Dorsolateral prefrontal cortex (tissue), 118 donors: ENCODE data around the gene ZNF689. TPM values are rescaled to one million over a fixed set of nuclear protein-coding genes. Genes with fewer than 3 reads are reported as not detected.

Source experiments
- total RNA-seq, 120 experiments: library from RNA; stranded (reverse); gene quantifications; one replicate each; pipeline versions ENCODE4 v1.2.3 to v1.2.4, GENCODE V29; 2022

The ZNF689 gene
- total RNA-seq, 120 experiments from 2014 or later: 5.9 to 15.6 (median 8.8) TPM

Other genes starting within 250 kb of the ZNF689 start
- 10 to 100 TPM; 50.3 to 87.6 (median 67.1) TPM for gene TBC1D10B, start 239.9 kb downstream of the ZNF689 start, total RNA-seq
- gene MYL11, start 235.6 kb downstream of the ZNF689 start, total RNA-seq: 1 to 10 TPM in 12 of 120 experiments, under 1 TPM in 1, not detected in 107; 0.95 to 3.8 (median 2.0) TPM
- gene SEPTIN1, start 227.8 kb downstream of the ZNF689 start, total RNA-seq: 1 to 10 TPM; 1.6 to 8.3 (median 4.0) TPM
- 10 to 100 TPM; 10.1 to 24.9 (median 16.6) TPM for gene ZNF48, start 215.0 kb downstream of the ZNF689 start, total RNA-seq
- 10 to 100 TPM; 15.2 to 48.7 (median 27.1) TPM for gene ZNF771, start 202.8 kb downstream of the ZNF689 start, total RNA-seq
- gene DCTPP1, start 180.4 kb downstream of the ZNF689 start, total RNA-seq: 10 to 100 TPM; 10.5 to 35.8 (median 21.2) TPM
- 10 to 100 TPM; 16.0 to 51.0 (median 28.6) TPM for gene SEPHS2, start 164.5 kb downstream of the ZNF689 start, total RNA-seq
- gene ITGAL, start 137.6 kb downstream of the ZNF689 start, total RNA-seq: 10 to 100 TPM in 4 of 120 experiments, 1 to 10 TPM in 115, under 1 TPM in 1; 0.68 to 12.1 (median 4.2) TPM
- 10 to 100 TPM; 22.6 to 71.7 (median 28.8) TPM for gene ZNF768, start 83.8 kb downstream of the ZNF689 start, total RNA-seq
- 10 to 100 TPM in 115 of 120 experiments, 1 to 10 TPM in 5; 9.2 to 17.9 (median 12.6) TPM for gene ZNF747, start 75.5 kb downstream of the ZNF689 start, total RNA-seq
- 10 to 100 TPM in 102 of 120 experiments, 1 to 10 TPM in 18; 8.2 to 19.0 (median 11.5) TPM for gene ZNF764, start 52.0 kb downstream of the ZNF689 start, total RNA-seq
- 10 to 100 TPM in 118 of 120 experiments, 1 to 10 TPM in 2; 9.8 to 27.9 (median 15.6) TPM for gene ZNF688, start 38.7 kb downstream of the ZNF689 start, total RNA-seq
- 10 to 100 TPM; 16.4 to 51.1 (median 30.1) TPM for gene ZNF785, start 24.7 kb downstream of the ZNF689 start, total RNA-seq
- gene PRR14, start 40.6 kb upstream of the ZNF689 start, total RNA-seq: 10 to 100 TPM; 23.4 to 64.9 (median 40.0) TPM
- 10 to 100 TPM; 39.8 to 86.3 (median 56.3) TPM for gene FBRS, start 48.0 kb upstream of the ZNF689 start, total RNA-seq
- gene SRCAP, start 88.8 kb upstream of the ZNF689 start, total RNA-seq: 10 to 100 TPM; 46.5 to 90.4 (median 65.6) TPM
- 10 to 100 TPM; 25.1 to 55.2 (median 38.8) TPM for gene PHKG2, start 138.0 kb upstream of the ZNF689 start, total RNA-seq
- gene CFAP119, start 151.7 kb upstream of the ZNF689 start, total RNA-seq: 10 to 100 TPM in 93 of 120 experiments, 1 to 10 TPM in 27; 3.6 to 27.3 (median 12.7) TPM
- gene RNF40, start 151.9 kb upstream of the ZNF689 start, total RNA-seq: 100 to 1,000 TPM in 39 of 120 experiments, 10 to 100 TPM in 81; 72.0 to 128 (median 95.4) TPM
- 10 to 100 TPM; 11.5 to 20.4 (median 15.6) TPM for gene ZNF629, start 176.8 kb upstream of the ZNF689 start, total RNA-seq